CD4-positive, alpha-beta T cell treated with Interferon alpha-2 for 1 hour (primary cell): ENCODE data around the gene KCNJ10.

Experiments
- DNase-seq, 2 donors: peaks; one replicate each; pipeline ENCODE4 v3.0.0-alpha.2; 2020 to 2022

The KCNJ10 gene

DNA sequence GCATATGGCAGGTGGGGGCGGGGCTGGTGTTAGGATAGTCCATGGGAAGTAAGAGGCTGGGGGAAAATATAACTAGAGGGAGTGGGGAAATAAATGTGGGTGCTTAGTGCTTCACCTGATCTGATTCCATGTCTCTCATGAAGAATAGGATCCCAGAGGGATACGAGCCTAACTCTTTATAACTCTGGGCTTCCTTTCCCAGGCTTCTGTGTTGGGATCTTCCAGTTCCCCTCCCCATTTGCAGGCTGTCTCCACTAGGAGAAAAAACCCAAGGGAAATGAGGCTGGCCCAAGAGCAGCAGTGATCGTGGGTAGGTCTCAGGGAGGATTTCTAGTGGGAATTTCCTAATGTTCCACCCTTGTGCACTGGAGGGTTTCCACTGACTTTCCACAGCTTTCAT lies 13.0 kb upstream of the KCNJ10 start:
- DNase-seq: no peak

DNA sequence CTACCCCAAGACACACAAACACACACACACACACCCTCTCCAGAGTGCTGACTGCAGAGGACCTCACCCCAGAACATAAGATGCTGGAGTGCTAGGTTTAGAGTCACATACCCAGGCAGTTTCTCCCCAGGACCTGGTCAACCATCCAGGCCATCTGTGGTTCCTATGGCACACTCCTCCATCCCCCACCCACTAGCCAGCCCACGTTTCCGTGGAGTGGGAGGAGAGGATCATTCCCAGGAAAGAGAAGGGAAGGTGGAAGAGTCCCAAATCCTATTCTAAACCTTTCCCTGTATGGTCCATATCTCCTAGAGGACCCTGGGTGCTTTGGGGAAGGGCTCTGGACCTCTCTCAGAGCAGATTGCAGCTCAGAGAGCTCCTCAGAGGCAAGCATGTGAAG lies 12.5 kb upstream of the KCNJ10 start:
- no peak for DNase-seq

DNA sequence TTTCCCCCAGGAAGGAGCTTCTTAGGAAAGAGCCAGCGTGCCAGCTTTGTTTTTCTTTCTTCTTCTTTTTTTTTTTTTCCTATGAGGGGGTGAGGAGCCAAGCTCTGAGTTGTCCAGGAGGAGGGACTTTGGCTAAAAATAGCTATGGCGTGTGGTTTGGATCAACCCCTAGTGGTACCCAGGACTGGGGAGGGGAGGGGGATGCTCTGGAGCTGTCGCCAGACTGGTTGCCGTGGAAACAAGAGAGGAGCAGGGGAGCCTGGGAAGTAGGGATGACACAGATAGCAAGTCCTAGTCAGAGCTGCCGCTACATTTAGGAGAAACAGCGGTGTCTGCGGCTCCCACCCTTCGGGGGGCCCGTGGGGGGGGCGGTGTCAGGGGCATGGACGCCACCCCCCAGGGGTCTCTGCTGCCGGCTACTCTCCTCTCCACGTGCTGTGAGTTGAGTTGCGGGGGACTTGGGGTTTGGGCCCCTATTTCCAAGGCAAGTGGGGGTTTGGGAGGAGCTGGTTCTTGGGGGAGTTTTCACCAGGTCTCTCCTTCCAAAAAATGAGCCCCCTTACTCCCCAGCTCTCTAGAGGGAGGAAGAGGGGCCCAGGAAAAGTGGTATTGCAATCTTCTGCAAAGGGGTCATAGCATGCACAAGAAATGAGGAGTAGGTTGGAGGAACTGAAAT lies 11.4 kb upstream of the KCNJ10 start, which contains the start of gene KCNJ9:
TSS of gene KCNJ9 (plus strand) at position 278 of the 676 bp plus-strand sequence. CDS start 2,493 bp downstream, outside the sequence.
- DNase-seq: no peak

DNA sequence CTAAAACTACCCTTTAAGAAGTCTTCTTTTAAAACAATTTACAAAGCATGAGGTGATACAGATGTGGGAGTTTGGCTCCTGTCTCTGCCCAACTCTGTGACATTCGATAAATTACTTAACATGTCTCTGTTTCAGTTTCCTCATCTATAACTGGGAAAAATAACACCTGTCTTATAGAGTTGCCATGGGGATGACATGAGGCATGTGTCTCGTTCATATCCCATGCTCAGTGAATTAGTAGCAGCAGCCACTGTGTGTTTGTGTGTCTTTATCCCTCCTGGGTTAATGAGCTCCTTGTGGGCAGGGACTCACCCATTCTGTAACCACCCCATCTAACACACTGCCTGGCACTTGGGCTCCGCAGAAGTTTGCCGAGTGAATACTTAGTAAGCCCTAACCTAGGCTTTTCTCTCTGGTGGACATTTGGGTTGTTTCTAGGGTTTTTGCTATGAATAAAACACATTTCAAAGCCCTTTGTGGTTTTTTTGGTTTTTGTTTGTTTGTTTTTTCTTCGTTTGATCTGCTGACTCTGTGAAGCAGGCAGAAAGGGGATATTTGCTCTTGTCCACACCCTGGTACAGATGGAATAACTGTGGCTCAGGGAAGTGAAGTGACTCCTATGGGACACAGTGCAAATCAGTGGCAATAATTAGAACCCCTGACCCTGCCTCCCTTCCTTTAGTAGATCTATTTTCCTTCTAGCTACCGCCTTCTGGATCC lies 10.6 kb upstream of the KCNJ10 start:
- DNase-seq: no peak

DNA sequence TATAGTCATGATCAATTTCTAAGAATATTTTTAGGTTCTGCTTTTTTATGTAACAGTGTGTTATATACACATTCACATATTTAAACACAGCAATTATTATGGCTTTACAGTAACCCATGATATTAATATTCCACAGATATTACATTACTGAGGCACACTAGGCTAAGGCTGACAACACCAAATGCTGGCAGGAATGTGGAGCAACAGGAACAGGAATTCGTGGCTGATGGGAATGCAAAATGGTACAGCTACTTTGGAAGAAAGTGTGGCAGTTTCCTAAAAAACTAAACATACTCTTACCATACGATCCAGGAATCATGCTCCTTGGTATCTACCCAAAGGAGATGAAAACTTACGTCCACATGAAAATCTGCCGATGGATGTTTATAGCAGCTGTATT lies 9.5 kb upstream of the KCNJ10 start:
- no peak for DNase-seq

DNA sequence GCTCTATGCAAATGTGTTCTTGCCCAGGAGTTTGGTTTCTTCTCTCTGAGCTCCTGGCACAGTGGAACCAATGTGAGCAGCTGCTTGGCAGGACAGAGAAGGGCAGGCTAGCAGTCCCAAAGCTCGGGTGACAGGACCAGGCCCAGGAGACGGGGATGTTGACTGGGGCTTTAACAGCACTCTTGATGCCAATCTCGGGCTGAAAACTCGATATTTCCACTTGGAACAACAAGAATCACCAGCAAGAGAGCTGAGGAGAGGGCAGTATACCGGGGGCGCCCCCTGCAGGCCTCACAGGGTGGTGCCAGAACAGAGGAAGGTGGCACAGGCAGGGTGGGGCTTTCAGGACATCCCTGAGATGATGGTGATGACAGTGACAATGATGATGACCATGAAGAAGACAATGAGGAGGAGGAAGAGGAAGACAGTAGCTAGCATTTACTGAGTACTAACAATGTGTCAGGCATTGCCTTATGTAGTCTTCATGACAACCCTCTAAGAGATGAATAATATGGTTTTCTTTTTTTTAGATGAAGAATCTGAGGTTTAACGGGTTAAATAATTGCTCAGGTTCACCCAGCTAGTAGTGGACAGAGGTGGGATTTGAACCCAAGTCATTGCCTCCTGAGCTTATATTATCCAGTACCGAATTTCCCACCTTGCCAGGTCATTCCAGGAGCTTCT lies 8.7 kb upstream of the KCNJ10 start:
- peak; percentile 55 to 67 for DNase-seq

DNA sequence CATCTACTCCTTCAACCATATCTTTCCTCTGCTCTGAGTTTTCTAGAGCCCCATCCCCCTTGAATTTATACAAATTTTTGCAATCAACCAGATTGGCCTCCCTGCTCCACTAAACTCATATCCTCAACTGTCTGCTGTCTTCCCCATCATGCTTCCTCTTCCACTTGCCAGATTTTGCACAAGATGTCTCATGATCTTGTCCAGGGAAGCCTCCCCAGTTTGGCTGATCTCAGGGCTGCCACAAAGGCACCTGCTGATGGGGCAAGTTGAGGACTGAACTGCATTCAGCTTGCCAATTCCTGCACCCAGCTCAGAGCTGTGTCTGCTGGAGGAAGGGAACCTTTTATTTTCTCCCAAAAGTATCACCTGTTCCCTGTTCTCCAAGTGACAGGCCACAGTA lies 7.5 kb upstream of the KCNJ10 start:
- no peak for DNase-seq

DNA sequence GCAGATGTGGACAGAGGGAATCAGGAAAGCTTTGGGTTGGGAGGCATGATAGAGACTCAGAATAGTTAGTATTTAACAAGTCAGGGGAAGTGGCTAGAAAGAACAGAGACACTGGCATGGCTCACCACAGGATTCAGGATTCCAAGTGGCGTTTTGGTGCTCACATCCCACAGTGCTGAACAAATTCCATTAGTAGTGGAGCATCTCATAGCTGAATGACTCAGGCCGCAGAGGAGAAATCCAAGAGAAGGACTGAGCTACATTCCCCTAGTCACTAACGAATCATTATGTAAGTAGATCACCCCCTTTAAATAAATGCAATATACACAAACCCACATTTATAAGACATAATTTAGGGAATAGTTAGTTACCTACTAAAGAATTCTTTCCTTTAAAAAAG lies 6.3 kb upstream of the KCNJ10 start:
- no peak for DNase-seq

DNA sequence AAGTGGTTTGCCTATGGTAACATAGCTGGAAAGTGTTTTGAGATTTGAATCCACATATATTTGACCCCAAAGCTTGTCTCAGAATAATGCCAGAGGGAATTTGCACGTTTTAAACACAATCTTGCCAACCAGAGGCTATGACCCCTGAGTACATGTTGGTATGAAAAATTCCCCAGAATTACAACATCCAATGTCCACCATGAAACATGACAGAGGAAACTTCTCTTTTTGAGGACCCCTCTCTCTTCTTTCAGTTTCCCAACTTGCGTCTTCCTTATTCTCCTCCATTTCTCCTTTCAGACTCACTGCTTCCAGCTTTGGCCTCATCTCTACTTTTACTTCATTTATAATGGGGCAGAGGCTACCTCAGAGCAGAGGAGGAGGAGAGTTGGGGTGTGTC lies 5.9 kb upstream of the KCNJ10 start:
- DNase-seq: no peak

DNA sequence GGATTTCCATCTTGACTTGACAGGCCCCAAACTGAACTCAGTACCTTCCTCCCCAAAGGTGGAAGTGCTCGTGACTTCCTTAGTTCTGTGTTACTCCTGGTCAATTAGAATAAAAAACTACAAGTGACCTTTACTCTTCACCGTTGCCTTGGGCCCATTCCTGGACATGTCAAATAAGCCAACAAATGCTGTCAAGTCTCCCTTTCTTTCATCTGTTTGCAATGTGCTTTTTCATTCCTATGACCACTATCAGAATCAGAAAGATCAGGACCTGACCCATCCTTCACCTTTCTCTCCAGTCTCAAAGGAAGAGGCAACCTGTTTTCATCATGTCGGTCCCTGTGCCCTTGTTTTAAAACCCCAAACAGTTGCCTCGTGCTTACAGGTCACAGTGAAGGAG lies 4.9 kb upstream of the KCNJ10 start:
- DNase-seq: no peak

DNA sequence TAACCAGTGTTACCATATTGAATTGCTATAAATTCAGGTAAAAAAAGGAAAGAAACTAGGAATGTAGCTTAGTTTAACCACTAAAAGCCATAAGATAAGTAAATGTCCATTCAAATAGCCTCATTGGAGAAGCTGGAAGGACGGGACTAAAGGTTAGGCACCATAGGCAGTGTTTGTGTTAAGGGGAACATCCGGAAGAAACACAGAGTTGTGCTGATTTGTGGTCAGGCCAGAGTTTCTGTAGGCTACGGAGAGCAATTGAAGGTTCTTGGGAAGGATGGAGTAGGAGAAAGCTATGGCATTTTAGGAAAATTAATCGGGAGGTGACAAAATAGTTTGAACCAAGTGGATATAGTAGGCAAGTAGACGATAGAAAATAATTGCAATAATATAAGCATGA lies 1.3 kb upstream of the KCNJ10 start:
- no peak for DNase-seq

DNA sequence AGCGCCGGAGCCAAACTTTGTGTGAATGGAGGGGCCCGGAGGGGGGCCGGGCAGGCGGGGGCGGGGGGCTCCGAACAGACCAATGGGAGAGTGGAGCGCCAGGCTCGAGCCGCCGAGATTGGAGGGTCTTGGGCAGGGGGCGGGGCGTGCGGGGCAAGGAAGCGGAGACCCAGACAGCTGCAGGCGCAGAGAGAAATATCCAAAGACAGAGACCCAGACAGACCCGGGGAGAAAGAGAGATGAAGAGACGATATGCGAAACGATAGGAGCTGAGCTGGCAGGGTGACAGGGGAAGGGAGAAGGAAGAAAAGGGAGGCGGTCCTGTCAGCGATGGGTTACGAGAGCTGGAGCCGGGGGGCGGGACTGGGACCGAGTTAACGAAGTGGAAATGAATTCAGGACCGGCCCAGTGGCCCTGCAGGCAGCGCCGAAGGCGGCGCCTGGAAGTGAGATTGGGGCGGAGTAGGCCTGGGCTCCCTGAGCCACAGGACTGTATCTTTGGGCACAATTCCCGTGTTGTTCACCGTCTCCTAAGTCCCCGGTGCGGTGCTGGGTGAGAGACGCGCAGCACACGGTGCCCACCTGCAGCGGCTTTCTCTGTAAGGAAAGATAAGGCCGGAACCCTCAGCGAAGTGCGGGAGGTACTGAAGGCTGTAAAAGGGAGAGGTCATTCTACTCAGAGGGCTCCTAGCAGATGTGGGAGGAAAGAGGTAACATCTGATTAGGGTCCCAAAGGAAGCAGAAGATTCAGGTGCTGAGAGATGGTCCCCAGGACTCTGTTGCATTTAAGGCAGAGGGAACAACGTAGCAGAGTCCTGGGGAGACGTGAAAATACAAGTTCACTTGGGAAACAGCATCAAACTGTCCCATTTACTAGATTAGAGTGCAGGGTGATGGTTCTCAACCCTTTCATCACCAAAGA lies 543 bp upstream of the KCNJ10 start:
- DNase-seq: peak; percentile 73 to 79

DNA sequence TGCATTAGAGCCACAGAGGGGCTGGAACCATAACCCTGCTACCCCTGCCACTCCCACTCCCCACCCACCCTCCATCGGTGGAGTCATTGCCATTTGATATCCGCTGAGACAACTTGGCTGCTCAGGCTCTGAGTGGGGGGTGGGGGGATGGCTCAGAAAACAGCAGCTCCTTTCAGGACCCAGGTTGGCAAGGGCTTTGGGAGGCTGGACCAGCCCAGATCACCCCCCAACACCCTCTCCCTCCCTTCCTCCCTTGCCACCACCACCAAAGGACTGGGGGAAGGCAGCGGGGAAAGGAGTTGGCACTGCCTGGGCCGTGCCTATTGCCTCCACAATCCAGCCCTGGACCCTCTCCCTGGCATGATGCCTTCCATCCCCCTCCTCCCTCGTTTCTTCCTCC lies 1.7 kb downstream of the KCNJ10 start:
- no peak for DNase-seq

DNA sequence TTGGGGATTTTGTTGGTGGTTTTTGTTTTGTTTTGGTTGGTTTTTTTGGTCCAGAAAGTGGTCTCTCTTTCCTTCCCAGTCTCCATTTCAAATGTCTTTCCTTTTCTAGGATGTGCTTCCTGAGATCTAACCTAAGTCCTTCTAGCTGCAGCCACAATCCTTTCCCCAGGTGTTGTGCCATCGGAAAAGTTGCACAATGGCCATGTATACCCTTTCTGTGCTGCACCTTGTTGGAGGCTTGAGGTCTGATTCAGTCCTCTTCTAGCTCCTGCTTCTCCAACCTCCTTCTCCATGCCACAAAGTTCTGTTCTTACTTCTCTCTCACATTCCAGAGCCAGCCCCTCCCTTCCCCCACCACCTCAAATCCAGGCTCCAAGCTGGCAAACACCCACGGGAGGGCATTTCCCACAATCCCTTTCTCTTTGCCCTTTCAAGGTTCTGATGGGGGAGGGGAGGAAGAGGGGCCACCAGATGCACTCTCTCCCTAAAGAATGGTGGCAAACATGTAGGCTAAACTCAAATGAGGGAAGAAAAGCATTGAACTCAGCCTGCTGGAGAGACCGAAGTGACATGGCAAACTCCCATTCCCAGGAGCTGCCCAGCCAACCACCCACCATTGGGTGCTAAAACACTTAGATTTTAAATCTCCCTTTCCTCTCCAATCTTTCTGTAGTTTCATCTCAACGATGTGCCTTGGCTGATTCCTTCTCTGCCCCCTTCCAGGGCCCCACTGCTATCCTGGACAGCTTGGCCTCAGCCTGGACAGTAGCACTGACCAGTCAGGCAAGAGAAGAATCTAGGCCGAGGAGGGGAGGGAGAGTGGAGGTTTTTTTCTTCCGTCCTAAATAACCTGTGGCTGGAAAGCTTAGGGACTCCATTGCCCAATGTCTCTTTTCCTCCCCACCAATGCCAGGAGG lies 2.9 kb downstream of the KCNJ10 start:
- no peak for DNase-seq

DNA sequence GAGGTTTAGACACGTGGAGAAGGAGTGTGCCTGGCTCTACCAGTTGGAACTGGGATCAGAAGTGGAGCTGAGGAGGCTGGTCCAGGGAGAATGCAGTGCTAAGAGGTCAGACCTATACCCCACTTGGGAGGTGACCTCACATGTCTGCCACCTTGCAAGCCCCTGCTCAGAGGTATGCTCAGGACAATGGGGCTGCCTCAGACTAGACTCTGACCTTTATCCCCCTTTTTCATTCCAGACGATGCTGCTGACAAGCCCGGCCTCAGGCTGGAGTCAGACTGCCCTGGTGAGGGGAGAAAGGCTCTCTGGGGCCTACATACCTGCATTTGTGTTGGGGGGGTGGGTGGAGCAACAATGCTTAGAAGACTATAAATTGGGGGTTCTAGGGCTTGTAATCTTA lies 5.2 kb downstream of the KCNJ10 start:
- no peak for DNase-seq

DNA sequence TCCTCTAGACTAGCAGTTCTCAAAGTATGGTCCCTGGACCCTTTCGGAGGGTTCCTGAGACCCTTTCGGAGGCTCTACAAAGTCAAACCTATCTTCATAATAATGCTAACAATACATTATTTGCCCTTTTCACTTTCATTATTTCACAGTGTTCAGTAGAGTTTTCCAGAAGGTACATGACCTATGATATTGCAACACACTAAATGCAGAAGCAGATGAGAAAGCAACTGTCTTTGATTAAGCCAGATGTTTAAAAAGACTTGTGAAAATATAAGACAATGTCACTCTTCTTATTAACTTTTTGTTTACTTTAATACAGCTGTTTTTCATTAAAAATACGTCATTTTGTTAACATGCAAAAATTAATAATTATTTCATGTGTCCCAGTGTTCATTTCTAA lies 5.8 kb downstream of the KCNJ10 start:
- no peak for DNase-seq

DNA sequence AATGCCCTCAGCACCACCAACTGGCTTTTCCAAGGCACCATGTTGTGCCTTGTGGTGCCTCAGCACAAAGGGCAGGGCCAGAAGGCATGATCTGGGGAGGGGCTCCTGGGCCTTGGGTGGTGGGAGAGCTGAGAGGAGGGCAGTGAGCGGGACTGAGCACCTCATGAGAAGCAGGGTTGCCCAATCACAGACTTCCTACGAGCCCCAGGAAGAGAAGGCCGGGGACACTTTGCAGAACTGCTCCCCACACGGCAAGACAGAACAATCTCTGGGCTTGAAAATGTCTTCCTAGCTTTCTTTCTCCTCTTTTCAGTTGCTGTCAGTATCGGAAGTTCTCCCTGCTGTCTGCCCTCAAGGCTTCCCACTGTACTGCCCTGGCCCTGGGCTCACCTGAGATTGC lies 6.8 kb downstream of the KCNJ10 start:
- DNase-seq: no peak

DNA sequence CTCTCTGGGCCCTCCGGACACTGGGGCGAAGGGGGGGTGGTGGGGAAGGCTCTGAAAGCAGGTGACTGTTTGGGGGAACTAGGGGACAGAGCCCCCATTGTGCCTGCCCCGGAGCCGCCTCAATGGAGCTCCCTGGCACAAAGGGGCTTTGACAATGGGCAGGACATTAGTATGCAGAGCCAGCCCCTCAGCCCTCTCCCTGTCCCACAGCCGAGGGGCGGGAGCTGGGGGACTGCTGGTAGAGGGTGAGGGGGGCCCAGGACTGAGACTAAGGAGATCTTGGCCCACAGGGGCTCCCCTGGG lies 7.8 kb downstream of the KCNJ10 start:
- DNase-seq: no peak

DNA sequence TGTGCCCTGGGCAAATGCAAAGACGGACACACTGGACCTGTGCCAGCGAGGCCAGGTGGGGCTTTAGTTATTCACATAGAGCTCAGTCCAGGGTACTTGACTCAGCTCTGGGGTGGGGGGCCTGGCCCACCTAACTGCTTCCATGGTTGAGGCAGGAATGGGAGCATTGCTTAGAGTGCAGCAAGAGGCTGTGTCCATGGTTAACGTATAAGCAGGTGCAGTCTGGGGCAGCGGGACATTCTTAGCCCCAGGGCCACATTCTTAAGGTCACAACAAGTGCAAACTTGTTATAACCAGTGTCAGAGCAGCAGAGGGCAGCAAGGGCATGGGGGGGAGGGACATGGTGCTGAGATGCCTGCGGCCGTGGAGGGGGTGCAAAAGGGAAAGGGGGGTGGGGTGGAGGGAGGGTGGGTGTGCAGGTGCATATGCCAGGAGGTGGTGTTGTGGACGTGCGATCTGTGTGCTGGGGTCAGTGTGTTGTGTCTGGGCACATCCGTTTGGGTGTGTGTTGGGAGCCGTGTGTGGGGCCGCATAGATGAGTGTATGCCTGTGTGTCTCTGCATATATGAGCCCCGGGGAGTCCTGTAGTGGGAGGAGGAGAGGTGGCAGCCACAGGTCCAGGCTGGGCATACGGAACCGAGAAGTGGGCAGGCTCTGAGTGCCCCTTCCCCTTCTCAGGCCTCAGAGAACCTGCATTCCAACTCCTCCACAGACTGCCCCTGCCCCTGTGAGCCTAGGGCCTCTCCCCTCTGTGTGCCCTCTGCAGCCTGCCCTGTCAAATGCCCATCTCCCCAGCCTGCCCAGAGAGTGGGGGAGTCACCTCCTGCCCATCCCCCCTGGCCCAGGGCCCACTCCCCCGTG lies 8.4 kb downstream of the KCNJ10 start:
- DNase-seq: no peak

DNA sequence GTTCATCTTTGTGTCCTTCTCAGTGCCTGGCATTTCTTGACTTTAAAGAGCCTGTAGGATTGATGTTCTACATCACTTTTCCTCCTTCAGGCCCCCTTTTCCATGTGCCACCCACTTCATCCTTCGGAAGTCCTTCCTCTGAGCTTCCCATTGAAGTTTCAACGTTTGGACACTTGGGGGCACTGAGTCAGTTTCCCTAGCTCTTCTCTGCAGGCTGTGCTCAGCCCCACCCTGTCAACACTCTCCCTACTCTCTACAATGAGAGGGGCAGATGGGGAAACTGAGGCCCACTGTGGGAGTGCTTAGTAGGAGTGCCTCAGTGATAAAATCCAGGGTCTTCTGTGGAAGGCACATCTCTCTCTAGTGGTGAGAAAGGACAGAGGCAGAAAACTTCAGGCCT lies 11.9 kb downstream of the KCNJ10 start:
- no peak for DNase-seq

DNA sequence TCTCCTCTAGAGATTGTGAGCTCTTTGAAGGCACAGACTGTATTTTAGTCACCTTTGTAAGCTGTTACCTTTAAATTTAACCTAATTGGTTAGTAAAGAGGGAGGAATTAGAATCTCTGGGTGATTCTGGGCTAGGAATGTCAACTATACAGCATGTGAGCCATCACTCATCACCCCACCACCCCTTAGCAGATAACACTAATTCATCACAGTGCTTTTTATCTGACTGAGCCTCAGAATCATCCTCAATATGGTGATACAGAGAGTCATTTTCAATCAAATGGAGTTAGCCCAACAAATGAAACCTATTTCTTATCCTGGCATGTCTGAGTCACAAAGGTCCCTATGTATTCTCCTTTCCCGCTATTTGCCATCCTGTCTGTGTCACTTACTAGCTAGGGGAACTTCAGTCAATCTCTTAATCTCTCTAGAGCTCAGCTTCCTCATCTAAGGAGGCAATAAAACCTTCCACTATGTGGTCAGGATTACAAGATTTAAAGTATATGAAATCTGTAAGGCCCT lies 13.3 kb downstream of the KCNJ10 start:
- DNase-seq: no peak
